HG02884 (cell line): ENCODE results near the gene GAS6.
"Not testable (repeated sequence)": the region's sequence is repeated elsewhere in the genome, so short reads cannot be mapped to it uniquely, and the experiment has no call there.

Source experiments
- ATAC-seq: cut with Tn5 transposase; IDR thresholded peaks from one replicate; pipeline ENCODE4 v1.9.1; 2021; ENCODE audit warnings: mild to moderate bottlenecking, moderate library complexity; ENCODE audit not compliant: unreplicated experiment

Gene GAS6

DNA sequence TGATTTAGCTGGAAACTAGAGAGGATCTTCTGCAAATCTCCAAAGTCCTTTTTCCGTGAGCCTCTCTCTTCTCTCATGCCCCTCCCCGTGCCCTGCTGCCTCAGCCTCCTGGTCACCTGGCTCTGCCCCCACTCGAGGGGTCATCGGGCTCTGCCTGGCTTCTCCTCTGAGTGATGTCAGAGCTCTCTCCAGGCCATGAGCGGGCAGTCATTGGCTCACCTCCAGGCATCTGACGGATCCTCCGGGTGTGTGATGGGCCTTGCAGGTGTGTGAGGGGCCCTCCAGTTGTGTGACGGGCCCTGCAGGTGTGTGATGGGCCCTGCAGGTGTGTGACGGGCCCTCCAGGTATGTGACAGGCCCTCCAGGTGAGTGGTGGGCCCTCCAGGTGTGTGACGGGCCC is 10.3 kb upstream of the GAS6 start:
- no peak for ATAC-seq

DNA sequence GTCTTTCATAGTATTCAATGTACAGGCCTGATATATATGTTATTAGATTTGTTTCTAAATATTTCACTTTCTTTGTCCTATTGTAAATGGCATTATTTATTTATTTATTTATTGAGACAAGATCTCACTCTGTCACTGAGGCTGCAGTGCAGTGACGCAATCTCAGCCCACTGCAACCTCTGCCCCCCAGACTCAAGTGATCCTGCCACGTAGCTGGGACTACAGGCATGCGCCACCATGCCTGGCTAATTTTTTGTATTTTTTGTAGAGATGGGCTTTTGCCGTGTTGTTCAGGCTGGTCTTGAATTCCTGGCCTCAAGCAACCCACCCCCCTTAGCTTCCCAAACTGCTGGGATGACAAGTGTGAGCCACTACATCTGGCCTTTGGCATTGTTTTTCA is 5.4 kb upstream of the GAS6 start:
- ATAC-seq = no peak

DNA sequence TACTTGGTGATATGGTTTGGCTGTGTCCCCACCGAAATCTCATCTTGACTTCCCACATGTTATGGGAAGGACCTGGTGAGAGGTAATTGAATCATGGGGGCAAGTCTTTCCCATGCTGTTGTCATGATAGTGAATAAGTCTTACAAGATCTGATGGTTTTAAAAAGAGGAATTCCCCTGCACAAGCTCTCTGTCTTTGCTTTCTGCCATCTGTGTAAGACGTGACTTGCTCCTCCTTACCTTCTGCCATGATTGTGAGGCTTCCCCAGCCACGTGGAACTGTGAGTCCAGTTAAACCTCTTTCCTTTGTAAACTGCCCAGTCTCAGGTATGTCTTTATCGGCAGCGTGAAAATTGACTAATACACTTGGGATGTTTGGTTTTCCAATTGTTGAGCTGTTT is 4.0 kb upstream of the GAS6 start:
- ATAC-seq = not testable (repeated sequence)

DNA sequence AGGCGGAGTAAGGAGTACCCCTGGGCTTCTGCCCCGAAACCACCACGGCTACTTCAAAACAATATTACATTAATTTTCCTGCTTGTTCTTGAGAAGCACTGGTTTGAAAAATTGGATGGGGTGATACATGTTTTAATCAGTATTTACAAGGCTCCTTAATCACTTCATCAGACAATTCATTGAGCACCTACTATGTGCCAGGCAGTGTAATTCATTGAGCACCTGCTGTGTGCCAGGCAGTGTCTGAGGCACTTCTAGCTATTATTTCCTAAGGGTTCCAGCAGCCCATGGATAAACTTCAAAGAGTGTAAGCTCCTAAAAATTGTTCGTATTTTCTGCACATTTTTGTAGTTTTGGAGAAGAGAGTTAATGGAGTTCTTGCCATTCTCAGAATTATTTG is 1.6 kb upstream of the GAS6 start:
- ATAC-seq = no peak

DNA sequence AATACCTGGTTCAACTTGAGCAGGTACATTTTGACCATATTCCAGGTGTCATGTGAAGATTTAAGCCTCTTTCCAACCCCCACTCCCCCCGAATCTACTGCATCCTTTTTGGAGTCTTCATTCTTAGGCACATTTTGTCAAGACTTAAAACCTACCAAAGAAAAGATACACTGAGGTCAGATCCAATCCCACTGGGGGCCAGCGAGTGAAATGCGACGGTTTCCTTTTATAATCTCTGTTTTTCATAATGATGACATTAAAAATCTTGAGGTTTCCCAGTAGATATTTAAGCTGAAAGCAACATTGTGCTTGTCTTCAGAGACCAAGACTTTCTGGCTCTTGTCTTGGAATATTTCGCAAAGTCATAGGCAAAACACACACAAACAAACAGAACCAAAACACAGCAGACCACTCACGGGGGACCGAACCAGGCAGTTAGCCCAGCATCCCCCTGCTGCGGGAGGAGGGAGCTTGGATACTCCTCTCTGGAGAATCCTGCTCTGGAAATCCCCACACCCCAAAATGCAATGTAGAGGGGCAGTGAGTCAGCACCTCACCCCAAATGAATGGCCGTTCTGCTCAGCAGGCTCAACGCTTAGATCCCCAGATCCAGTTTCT is 506 bp upstream of the GAS6 start:
- no peak for ATAC-seq

DNA sequence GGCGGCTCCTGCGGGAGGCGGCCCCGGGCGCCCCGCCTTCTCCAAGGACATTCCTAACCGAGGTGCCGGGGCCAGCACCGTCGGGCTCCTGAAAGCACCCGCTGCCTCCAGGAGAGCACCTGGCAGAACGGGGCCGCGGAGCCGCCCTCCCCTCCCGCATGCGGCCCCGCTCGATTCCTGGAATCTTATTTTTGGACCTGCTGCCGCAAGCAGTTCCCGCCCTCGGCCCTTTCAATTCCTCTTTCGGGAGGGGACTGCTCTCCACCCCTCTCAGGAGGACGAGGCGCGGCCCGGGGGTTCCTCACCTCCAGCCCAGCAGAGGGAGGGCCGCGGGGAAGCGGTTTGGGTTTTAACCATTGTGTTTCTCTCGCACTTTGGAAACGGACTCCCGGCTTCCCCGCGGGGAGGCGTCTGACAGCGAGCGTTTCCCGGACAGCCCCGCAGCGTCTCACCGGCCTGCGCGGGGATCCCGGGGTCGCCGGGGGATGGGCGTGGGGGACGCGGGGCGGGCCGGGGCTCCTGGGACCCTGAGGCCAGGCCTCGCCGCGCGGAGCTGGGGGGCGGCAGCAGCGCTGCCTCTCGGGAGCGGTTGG is 849 bp downstream of the GAS6 start:
- no peak for ATAC-seq

DNA sequence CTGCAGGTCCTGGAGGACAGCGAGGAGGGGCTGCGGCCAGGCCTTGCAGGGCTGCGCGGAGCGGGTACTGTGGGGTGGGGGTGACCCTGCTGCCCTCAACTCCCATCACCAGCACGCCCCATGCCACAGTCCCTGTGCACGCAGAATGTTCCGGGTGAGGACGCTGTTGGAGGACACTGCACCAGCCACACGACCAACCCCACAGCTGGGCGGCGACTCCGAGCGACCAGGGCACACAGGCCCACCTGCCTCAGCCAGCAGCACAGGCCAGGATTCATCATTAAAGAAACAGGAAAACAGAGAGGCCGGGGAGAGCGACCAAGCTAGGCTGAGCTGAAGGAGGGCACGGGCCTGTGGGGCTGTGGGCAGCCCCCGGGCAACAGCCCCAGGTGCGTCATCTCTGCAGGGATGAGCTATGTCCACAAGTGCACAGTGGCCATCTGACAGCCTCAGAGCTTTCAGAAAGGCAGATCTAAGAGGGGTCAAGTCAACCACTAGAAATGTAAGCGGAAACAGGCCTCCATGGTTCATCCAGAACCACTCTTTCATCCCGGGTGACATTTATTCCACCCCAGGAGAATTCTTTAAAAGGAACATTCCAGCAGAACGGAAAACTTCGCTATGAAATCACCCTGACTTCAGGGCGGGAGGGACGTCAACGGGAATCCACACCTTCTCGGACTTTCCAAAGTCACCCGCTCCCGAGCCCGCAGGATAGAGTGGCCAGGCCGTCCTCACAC is 1.5 kb downstream of the GAS6 start:
- ATAC-seq = no peak

DNA sequence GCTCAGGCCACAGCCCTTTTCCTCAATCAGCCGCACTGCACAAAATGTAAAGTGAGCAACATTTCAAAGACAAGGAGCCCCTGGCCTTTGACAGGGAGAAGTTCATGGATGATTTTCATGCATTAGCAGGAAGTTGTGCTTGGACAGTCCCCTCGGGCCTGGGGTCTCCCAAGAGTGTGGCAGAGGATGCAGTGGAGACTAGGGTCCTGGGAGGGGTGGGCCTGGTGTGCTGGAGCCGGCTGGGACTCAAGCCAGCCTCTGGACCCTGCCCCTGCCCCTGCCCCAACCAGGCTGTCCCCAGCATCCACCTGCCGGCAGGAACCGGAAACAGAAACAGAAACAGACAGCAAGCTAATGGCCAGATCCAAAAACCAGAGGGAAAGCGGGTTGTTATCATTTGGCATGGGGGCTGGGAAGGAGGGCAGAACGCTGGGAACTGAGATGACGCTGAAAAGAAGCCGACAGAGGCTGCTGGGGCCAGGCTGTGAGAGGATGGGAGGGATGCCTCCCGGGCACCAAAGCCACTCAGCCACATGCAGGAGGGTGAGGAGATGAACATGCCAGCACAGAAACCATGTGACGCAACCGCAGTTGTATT is 2.3 kb downstream of the GAS6 start:
- ATAC-seq = no peak

DNA sequence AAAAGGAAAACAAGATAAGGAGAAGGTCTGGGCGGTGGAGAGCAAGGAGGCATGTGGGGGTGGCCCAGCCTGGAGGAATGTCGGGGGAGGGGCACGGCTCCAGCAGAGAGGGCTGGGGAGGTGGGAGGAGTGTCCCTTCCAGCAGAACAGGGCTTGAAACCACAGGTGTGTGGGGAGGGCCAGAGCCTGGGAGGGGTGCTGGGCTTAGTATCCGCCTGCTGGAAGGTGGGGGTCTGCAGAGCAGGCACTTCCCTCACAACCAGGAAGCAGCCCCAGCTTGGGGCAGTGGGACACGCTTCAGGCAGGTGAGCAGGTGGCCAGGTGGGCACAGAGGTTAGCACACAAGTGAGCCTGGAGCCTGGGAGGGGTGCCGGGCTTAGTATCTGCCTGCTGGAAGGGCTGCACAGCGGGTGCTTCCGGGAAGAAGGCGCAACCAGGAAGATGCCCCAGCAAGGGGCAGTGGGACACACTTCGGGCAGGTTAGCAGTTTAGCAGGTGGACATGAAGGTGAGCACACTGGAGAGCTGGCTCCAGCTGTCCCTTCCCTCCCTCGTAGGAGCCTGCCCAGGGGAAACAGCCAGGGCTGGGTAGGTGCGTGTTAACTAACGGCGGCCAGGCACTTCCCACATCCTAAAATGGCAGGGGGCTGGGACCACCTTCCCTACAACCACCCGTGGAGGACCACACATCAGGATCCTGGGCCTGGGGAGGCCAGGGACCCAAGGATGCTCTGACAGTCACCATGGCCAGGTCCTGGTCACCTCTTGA is 3.0 kb downstream of the GAS6 start:
- no peak for ATAC-seq

DNA sequence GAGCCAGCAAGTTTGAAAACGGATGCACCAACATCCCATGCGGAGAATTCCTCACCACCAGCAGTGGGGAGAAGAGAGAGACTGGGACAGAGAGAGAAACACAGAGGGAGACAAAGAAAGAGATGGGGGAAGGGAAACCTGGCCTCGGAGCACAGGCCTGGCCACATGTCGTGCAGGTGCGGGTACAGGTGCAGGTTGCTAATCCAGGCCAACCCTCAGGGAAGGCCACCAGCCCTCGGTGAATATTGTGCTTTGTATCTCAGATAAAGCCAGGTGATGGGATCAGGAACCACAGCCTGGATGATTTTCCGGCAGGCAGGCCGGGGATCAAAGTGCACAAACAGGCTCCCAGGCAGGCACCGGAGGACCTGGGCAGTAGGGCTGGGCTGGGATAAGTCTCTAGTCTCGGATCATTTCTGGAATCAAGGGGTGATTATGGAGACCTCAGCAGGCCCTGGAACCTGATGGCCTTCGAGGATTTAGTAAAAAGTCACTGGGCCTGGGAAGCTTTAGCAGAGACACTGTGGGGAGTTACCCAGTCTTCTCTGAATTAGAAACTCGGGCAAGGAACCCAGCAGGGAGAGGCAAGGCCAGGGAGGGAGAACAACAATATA is 3.7 kb downstream of the GAS6 start:
- ATAC-seq = no peak

DNA sequence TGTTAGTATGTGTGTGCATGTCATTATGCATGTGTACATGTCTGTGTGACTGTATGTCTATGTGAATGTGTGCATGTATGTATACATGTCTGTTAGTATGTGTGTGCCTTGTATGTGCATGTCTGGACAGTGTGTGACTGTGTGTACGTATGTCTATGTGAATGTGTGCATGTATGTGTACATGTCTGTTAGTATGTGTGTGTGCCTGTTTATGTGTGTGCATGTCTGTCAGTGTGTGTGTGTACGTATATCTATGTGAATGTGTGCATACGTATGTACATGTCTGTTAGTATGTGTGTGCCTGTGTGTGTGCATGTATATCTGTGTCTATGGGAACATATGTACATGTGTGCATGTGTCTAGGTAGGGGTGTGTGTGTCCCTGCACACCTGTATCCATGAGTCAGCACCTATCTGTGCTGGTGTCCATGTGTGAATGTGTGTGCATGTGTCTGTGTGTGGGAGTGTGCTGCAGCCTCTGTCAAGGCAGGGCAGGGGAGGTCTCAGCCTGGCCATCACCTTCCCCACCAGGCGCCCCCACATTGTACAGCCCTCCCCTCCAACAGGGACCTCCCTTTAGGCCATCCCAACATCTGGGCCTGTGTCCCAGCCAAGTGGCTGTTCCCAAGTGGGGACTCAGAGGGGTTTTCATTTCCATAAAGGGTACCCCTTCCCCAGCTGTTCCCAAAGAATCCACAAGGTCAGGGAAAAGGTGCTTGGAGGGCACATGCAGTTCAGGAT is 4.4 kb downstream of the GAS6 start:
- ATAC-seq = no peak

DNA sequence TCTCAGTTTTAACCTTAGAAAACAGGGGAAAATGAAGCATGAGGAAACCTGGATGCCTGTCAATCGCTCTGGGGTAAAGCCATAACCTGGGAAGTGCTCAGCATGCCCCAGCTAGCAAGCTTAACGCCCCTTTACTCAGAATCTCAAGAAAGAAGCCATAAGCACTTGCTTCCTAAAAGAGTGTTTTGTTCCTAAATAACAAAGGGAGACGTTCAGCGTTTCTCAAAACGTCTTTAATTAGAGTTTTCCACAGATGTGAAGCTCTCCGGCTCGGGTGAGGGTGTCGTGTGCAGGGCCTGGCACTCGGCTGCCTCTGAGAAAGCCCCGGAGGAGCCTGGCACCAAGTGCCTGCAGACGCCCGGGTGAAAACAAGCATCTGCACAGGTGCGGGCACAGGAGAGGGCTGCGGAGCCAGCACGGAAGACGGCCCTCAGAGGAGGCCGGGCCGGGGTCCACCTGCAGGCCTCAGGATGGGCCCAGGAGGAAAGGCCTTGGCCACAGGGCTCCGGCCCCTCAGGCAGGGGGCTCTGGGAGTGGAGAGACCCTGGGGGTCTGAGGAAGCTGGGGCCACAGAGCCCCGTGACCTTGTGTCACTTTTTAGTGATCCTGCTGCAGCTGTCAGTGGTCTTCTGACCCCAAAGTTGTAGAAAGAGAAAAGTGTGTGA is 6.2 kb downstream of the GAS6 start:
- no peak for ATAC-seq

DNA sequence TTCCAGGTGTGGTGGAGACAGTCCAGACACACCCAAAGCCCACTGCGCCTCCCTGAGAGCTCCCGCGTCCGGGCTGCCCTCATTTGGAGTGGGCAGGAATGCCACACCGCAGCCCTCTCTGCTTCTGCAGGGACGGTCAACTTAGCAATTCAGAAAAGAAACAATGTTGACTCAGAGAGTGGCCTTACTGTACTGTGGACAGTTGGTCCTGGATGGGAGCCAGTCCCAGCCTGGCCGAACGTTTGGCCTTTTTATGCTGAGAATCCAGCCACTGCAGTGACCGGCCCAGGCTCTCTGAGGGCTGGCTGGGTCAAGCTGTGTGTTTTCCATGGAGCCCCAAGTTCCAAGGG is 7.2 kb downstream of the GAS6 start:
- no peak for ATAC-seq

DNA sequence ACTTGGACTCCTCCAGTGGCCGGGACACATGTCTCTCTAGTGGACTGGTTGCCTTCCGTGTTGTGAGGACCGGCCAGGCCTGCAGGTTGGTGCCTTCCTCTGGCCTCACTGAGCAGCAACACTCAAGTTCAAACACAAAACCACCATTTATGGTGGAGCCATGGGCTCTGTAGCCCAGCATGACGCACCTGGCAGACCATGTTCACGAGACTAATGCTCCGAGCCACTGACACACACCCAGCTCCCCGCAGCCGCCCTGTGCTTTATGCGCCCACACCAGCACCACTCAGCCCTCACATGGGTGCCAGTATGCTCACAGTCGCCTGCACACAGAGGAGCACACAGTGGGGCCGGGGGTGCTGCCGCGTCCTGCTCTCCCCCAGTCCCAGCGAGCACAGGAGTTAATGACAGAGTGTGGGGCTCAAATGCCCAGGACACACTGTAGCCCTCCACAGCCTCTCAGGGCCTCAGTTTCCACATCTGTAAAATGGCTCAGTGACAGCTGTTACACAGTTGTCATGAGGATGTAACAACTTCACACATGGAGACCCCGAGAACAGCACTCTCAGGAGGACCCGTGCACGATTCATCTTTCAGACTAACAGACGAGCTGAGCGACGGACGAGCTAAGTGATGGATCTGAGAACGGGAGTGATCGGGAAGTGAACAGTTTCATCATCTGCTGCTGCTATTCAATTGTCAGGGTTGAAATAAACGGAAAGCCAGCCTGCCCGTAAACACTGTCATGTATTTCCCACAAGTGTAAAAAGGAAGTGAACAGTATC is 7.8 kb downstream of the GAS6 start:
- ATAC-seq = no peak

DNA sequence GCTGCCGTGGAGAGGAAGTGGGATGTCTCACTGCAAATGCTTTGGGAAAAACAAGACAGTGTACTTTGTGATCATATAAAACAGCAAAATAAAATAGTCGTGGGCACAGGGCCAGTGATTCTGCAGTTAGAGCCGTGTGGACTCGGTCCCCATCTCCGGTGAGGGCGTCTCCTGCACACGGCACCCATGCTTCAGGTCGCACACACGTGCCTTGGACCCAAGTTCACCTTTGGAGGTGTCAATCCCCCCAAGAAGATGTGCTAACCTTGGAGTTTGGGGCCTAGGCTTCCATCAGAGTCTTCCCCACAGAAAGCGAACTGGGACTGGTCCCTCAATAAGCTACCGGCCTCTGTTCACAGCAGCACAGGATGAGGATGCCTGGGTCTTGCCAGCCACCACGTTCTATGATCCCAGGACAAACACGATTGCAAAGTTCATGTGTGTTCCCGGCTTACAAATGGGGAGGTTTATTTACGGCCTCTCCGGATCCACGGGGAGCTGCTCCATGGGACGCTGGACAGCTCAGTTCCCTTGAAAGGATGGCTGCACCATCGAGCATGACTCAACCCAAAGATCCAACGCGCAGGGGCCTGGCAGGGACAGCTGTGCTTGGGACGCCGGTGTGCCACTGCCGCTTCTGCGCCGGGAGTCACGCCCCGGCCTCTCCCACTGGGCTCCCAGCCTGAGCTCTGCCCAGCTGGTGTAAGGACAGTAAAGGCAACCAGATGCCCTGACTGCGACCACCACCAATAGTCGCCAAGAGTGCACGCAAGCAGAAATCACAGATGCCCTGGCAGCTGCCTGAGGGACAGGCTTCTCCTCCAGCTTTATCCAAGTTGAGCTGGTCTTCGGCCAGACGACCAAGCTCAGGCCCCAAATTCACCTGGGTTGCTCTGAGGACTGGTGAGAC is 8.6 kb downstream of the GAS6 start:
- no peak for ATAC-seq

DNA sequence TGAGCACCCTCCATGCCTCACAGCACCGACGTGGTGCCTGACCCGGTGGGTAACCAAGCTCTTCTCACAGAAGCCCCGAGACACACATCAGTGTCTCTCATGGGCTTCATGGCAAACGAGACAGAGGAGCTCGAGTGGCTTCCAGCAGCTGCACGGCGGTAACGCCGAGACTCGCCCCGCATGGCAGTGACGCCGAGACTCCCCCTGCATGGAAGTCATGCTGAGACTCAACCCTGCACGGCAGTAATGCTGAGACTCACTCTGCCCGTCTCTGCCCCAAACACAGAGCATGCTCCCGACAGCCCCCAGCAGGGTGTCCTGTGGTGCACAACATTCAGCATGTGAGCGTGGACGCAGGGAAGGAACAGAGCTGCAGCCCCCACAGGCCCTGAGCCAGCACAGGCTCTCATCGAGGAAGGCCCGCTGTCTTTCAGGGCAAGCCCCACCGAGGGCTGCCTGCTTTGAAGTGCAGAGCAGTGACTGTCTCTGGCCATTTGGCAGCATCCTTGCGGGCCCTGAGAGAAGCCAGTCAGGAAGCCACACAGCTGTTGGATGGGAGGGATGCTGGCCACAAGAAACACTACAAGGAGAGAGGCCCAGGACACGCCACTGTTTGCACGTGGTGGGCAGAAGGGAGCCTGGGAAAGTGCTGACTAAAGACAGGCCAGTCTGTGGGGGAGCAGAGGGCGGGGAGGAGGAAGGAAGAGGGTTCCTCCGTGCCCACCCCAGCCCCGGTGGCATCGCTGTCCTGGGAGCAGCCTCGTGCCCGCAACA is 9.5 kb downstream of the GAS6 start:
- no peak for ATAC-seq

DNA sequence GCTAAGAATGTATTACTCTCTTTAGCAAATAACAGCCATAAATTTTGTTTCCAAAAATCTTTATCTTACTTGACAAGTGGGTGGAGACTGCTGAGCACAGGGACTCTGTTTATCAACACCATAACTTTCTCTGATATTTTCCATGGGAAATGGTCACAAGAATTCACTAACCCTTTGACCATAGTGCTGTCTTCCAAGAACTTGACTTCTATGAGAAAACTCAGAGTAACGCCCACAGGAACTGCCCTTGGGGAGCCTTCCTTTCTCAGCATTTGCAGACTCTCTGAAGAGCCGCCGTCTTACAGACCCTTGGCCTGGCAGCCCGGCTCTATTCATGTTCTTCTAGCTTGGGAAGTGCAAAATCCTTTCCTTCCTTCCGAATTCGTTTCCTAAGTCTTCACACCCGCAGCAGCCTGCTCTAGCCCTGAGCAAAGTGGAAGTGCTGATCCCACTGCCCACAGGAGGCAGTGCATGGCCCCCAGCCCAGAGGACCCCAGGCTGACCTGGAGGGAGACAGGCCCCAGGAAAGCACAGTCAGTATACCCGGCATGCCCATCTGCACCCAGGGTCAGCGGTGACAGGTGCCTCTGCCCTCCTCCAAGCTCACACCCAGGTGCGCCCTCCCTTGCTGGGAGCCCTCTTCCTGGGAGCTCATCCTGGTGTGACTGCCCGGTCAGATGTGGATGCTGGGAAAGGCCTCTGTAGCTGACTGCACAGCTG is 10.2 kb downstream of the GAS6 start:
- no peak for ATAC-seq
